Uterus (tissue), 4 donors: ENCODE results near the gene CD80. TPM values are rescaled to one million over a fixed set of nuclear protein-coding genes. Genes with fewer than 3 reads are reported as not detected.

Experiments
- DNase-seq, 2 donors: peaks; one replicate each; pipeline ENCODE4 v3.0.0-alpha.2; 2019 to 2020
- H3K27ac ChIP-seq, 2 donors: fragments of 200-600 bp; sonication (generic); 1 replicate in 1 of 2; 2 replicates in 1 of 2; pipeline ENCODE4 v1.5.1; 2016 to 2018
- H3K27me3 ChIP-seq, 2 donors: fragments of 200-600 bp; sonication (generic); one replicate each; pipeline ENCODE4 v1.5.1; 2018 to 2019; ENCODE audit warnings: control low read depth in 1 of 2
- H3K36me3 ChIP-seq, 2 donors: fragments of 200-600 bp; sonication (generic); one replicate each; pipeline ENCODE4 v1.5.1; 2019; ENCODE audit warnings: control low read depth in 1 of 2
- H3K4me1 ChIP-seq, 2 donors: fragments of 200-600 bp; sonication (generic); one replicate each; pipeline ENCODE4 v1.5.1; 2018 to 2019; ENCODE audit warnings: control low read depth in 1 of 2
- H3K4me3 ChIP-seq, 2 donors: fragments of 200-600 bp; sonication (generic); 1 replicate in 1 of 2; 2 replicates in 1 of 2; pipeline ENCODE4 v1.5.1; 2018 to 2019; ENCODE audit warnings: mild to moderate bottlenecking in 1 of 2
- H3K9me3 ChIP-seq, 2 donors: fragments of 200-600 bp; sonication (generic); one replicate each; pipeline ENCODE4 v1.5.1; 2019; ENCODE audit warnings: control low read depth in 1 of 2
- POLR2A ChIP-seq, 2 donors: fragments of 450-650 bp; IDR thresholded peaks; one replicate each; pipeline ENCODE4 v1.6.1; 2016; ENCODE audit warnings: antibody characterized with exemption in 2 of 2, mild to moderate bottlenecking in 1 of 2, moderate library complexity in 1 of 2
- intact Hi-C: fragments of 100-400 bp; cut with DNase I; formaldehyde crosslinking; loops from one replicate; pipeline ENCODE4 v1.15.1; 2023; ENCODE audit warnings: low total_unique reads
- total RNA-seq, 4 donors: library from RNA; depleted of rRNA in 3 of 4; stranded (reverse); fragments of >200 nt in 3 of 4; gene quantifications; one replicate each; pipeline versions ENCODE4 v1.1.0 to v1.2.4, GENCODE V29; 2014 to 2023
- TF ChIP-seq, protein P1 (sequence below), 4 experiments: fragments of 200-600 bp in 2 of 4; fragments of 450-650 bp in 2 of 4; sonication (generic) in 2 of 4; IDR thresholded peaks; one replicate each; pipeline ENCODE4 v1.5.1; 2016 to 2019; ENCODE audit warnings: antibody characterized with exemption in 4 of 4, mild to moderate bottlenecking in 2 of 4, moderate library complexity in 1 of 4
- donor health status: DM: yes; HTN: yes; CAD: no.

The CD80 gene
- total RNA-seq, 4 donors from 2014 or later: 0.14 to 2.9 (median 1.1) TPM; not detected in 1

DNA sequence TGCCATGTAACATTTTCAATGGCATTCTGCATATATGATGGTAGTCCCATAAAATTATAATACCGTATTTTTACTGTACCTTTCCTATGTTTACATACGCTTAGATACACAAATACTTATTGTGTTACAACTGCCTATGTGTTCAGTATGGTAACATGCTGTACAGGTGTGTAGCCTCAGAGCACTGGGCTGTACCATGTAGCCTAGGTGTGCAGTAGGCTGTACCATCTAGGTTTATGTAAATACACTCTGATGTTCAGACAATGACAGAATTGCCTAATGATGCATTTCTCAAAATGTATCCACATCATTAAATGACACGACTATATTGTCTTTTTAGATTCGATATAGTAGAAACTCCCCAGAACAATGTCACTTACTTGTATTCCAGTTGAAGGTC is 22.7 kb downstream of the CD80 start:
- intact Hi-C loops: no loop called here
- DNase-seq: no peak
- Histone ChIP-seq H3K4me3 (no peak overlapping the region), H3K4me1 (no peaks in the 10 kb centered on the region), H3K36me3 (no peaks in the 10 kb centered on the region), H3K27me3 (no peaks in the 10 kb centered on the region), H3K9me3 (no peaks in the 10 kb centered on the region), H3K27ac (no peak overlapping the region)
- TF ChIP-seq, protein P1, sequence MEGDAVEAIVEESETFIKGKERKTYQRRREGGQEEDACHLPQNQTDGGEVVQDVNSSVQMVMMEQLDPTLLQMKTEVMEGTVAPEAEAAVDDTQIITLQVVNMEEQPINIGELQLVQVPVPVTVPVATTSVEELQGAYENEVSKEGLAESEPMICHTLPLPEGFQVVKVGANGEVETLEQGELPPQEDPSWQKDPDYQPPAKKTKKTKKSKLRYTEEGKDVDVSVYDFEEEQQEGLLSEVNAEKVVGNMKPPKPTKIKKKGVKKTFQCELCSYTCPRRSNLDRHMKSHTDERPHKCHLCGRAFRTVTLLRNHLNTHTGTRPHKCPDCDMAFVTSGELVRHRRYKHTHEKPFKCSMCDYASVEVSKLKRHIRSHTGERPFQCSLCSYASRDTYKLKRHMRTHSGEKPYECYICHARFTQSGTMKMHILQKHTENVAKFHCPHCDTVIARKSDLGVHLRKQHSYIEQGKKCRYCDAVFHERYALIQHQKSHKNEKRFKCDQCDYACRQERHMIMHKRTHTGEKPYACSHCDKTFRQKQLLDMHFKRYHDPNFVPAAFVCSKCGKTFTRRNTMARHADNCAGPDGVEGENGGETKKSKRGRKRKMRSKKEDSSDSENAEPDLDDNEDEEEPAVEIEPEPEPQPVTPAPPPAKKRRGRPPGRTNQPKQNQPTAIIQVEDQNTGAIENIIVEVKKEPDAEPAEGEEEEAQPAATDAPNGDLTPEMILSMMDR (IDR thresholded peaks at IDR 0.05): no peak

- Histone ChIP-seq H3K36me3 (no peaks in the 10 kb centered on the region), H3K4me3 (no peak overlapping the region), H3K27me3 (no peaks in the 10 kb centered on the region), H3K4me1 (no peaks in the 10 kb centered on the region), H3K9me3 (no peaks in the 10 kb centered on the region), H3K27ac (no peak overlapping the region)
- DNase-seq: no peak
- TF ChIP-seq POLR2A (IDR thresholded peaks at IDR 0.05): no peak
- TF ChIP-seq, protein P1 (IDR thresholded peaks at IDR 0.05): no peak
- intact Hi-C loops: no loop called here
These were observed 25.1 kb downstream of the CD80 start for GRCh38 chr3:119534296-119534695.

GRCh38 chr3:119531151-119531550 is 28.3 kb downstream of the CD80 start:
- no peak for DNase-seq
- no peaks in the 10 kb centered on the region for H3K27me3 ChIP-seq
- no peaks in the 10 kb centered on the region for H3K9me3 ChIP-seq
- H3K4me3 ChIP-seq: no peak overlapping the region
- H3K4me1 ChIP-seq: no peaks in the 10 kb centered on the region
- intact Hi-C loops: no loop called here
- TF ChIP-seq POLR2A (IDR thresholded peaks at IDR 0.05): no peak
- TF ChIP-seq, protein P1 (IDR thresholded peaks at IDR 0.05): no peak
- H3K36me3 ChIP-seq: no peaks in the 10 kb centered on the region
- no peak overlapping the region for H3K27ac ChIP-seq

DNA sequence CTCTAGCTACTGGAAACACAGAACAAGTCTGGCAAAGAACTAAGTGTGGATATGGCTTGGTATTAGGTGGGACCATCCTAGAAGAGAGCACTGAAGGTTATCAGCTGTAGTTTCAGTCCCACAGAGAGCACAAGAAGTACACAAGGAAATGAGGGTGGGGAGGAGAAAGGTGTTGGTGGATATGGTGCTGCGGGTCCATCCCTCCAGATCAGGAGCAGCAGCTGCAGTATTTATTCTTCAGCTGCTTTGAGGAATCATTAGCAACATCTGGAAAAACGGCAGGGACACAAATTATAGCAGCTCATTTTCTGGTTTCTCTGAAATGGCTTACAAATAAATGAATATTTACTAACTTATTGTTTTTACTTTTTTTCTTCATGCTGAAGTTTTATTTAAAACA is 29.0 kb downstream of the CD80 start:
- no peak for DNase-seq
- intact Hi-C loops: no loop called here
- H3K4me1 ChIP-seq: no peaks in the 10 kb centered on the region
- no peak for TF ChIP-seq POLR2A (IDR thresholded peaks at IDR 0.05)
- TF ChIP-seq, protein P1 (IDR thresholded peaks at IDR 0.05): no peak
- no peaks in the 10 kb centered on the region for H3K9me3 ChIP-seq
- H3K36me3 ChIP-seq: no peaks in the 10 kb centered on the region
- H3K27me3 ChIP-seq: no peaks in the 10 kb centered on the region
- no peak overlapping the region for H3K27ac ChIP-seq
- no peak overlapping the region for H3K4me3 ChIP-seq

DNA sequence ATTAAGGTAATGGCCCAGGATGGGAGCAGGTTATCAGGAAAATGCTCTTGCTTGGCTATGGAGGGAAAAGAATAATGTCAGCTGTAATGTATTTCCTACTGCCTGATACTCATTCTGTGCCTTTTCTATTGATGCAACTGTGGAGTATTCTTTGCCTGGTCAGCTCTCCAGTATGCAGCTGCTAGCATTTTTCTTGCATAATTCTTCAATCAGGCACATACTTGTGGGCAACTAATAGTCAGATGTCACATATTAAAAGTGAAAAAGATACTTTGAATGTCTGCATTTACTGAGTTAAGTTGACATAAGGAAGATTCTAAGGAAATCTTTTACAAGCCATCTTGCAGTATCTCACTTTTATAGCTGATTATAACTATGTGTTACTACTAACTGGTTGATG is 29.5 kb downstream of the CD80 start:
- intact Hi-C loops: no loop called here
- no peak for DNase-seq
- no peak for TF ChIP-seq POLR2A (IDR thresholded peaks at IDR 0.05)
- TF ChIP-seq, protein P1 (IDR thresholded peaks at IDR 0.05): no peak

More for the DNA sequence above, 29.5 kb downstream of the CD80 start:
- no peaks in the 10 kb centered on the region for H3K9me3 ChIP-seq
- no peaks in the 10 kb centered on the region for H3K27me3 ChIP-seq
- no peaks in the 10 kb centered on the region for H3K36me3 ChIP-seq
- H3K4me3 ChIP-seq: no peak overlapping the region
- no peaks in the 10 kb centered on the region for H3K4me1 ChIP-seq
- H3K27ac ChIP-seq: no peak overlapping the region
